ENCODE results near the gene ZAP70. TPM values are rescaled to one million over a fixed set of nuclear protein-coding genes. Genes with fewer than 3 reads are reported as not detected.

ZAP70 gene
- total RNA-seq, 2 experiments from 2014 or later = 218 TPM

- intact Hi-C loops (cut with micrococcal nuclease) = no loop called here
- peaks cover 84% of the 10 kb centered on the region for H3K36me3 Mint-ChIP-seq (ENCODE audit: low read depth)
Measured at GRCh38 chr2:97719362-97720155, 6.2 kb downstream of the ZAP70 start.

GRCh38 chr2:97720746-97721145 is 7.4 kb downstream of the ZAP70 start:
- DNase-seq (no peak), ATAC-seq (no peak)
- CTCF ChIA-PET = interaction anchor here (0.8 to 14.1 kb wide), 3 partner anchors 20 to 23 kb away, joined by 3 to 167 read pairs (median 6); no protein-coding TSS in a partner anchor
- Mint-ChIP-seq H3K4me1 (ENCODE audit: low read depth) (peaks cover 73% of the 10 kb centered on the region), H3K36me3 (ENCODE audit: low read depth) (peaks cover 83% of the 10 kb centered on the region), H3K4me3 (peak overlapping the region; percentile 16), H3K27me3 (no peaks in the 10 kb centered on the region), H3K9me3 (no peaks in the 10 kb centered on the region), H3K27ac (peak overlapping the region; percentile 84)
- intact Hi-C loops (cut with micrococcal nuclease) = no loop called here
- POLR2A ChIA-PET = interaction anchor here (1.2 kb wide), 1 partner anchor 26 kb away, joined by 3 read pairs; no protein-coding TSS in a partner anchor
- no peak for TF ChIP-seq CTCF (IDR thresholded peaks at IDR 0.05)

More at GRCh38 chr2:97719362-97720155, 6.2 kb downstream of the ZAP70 start:
- H3K27me3 Mint-ChIP-seq = no peaks in the 10 kb centered on the region
- H3K27ac Mint-ChIP-seq = peak overlapping the region; percentile 100
- H3K9me3 Mint-ChIP-seq = no peaks in the 10 kb centered on the region
- POLR2A ChIA-PET = interaction anchor here (0.6 to 3.4 kb wide), 5 partner anchors 9 to 1281 kb away, joined by 3 to 34 read pairs (median 15); no protein-coding TSS in a partner anchor
- TF ChIP-seq CTCF (IDR thresholded peaks at IDR 0.05) = no peak
- DNase-seq = no peak
- ATAC-seq = no peak
- H3K4me3 Mint-ChIP-seq = peak overlapping the region; percentile 89
- CTCF ChIA-PET = interaction anchor here (1.5 to 14.1 kb wide), 5 partner anchors 10 to 29 kb away, joined by 6 to 167 read pairs (median 16); no protein-coding TSS in a partner anchor
- peaks cover 67% of the 10 kb centered on the region for H3K4me1 Mint-ChIP-seq (ENCODE audit: low read depth)

GRCh38 chr2:97722227-97722626 is 8.9 kb downstream of the ZAP70 start:
- intact Hi-C loops (cut with micrococcal nuclease) = no loop called here
- H3K4me1 Mint-ChIP-seq (ENCODE audit: low read depth) = peaks cover 76% of the 10 kb centered on the region
- no peak for TF ChIP-seq CTCF (IDR thresholded peaks at IDR 0.05)
- peak overlapping the region; percentile 58 for H3K27ac Mint-ChIP-seq
- CTCF ChIA-PET = interaction anchor here (0.9 to 14.1 kb wide), 2 partner anchors 22 to 132 kb away, joined by 4 to 167 read pairs; no protein-coding TSS in a partner anchor
- no peaks in the 10 kb centered on the region for H3K27me3 Mint-ChIP-seq
- POLR2A ChIA-PET = interaction anchor here (0.7 to 1.5 kb wide), 2 partner anchors 9 to 985 kb away, joined by 3 to 7 read pairs; partner anchors contain the start of gene ZAP70
- H3K9me3 Mint-ChIP-seq = peaks cover 3% of the 10 kb centered on the region
- peaks cover 84% of the 10 kb centered on the region for H3K36me3 Mint-ChIP-seq (ENCODE audit: low read depth)
- ATAC-seq (no peak), DNase-seq (no peak)
- H3K4me3 Mint-ChIP-seq = no peak overlapping the region

GRCh38 chr2:97723156-97724072 is 10.0 kb downstream of the ZAP70 start:
- DNase-seq (no peak), ATAC-seq (no peak)
- H3K4me1 Mint-ChIP-seq (ENCODE audit: low read depth) = peaks cover 85% of the 10 kb centered on the region
- peak overlapping the region; percentile 68 for H3K27ac Mint-ChIP-seq
- peaks cover 84% of the 10 kb centered on the region for H3K36me3 Mint-ChIP-seq (ENCODE audit: low read depth)
- intact Hi-C loops (cut with micrococcal nuclease) = no loop called here
- TF ChIP-seq CTCF (IDR thresholded peaks at IDR 0.05) = no peak
- H3K4me3 Mint-ChIP-seq = no peak overlapping the region
- peaks cover 4% of the 10 kb centered on the region for H3K9me3 Mint-ChIP-seq
- H3K27me3 Mint-ChIP-seq = no peaks in the 10 kb centered on the region
- ChIA-PET POLR2A (interaction anchor here (0.9 to 6.3 kb wide), 4 partner anchors 9 to 401 kb away, joined by 3 to 56 read pairs (median 5); partner anchors contain the start of gene ZAP70), CTCF (interaction anchor here (14.1 kb wide), 1 partner anchor 21 kb away, joined by 167 read pairs; no protein-coding TSS in a partner anchor)

All from activated CD8-positive, alpha-beta T cell treated with anti-CD3 and anti-CD28 coated beads for 36 hours (primary cell).